ENCODE data around the gene PSMB10. TPM values are rescaled to one million over a fixed set of nuclear protein-coding genes. Genes with fewer than 3 reads are reported as not detected.

Gene PSMB10
- total RNA-seq, 1 donor from 2014 or later: 16.3 TPM

DNA sequence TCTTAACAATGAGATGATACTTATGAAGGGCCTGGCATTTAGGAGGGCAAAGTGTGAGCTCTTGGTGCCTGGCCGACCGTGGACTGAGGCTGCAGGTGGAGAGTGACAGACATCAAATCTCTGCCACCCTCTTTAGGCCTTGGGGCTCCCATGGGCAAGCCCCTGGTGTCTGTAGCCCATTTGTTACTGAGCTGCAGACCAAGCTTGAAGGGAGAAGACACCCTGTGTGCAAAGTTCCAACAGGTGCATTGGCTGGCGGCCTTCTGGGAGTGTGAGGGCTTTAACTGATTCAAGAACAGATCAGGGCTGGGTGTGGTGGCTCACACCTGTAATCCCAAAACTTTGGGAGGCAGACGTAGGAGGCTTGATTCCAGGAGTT is 4.2 kb downstream of the PSMB10 start:
- FAIRE-seq (no peak), DNase-seq (ENCODE audit: low read depth) (no peak)
- peaks cover 10% of the 10 kb centered on the region for H3K36me3 ChIP-seq (ENCODE audit: control insufficient read depth, insufficient read depth, low read length)
- no peaks in the 10 kb centered on the region for H3K27me3 ChIP-seq (ENCODE audit: control insufficient read depth, insufficient read depth, low read length)
- H3K4me3 ChIP-seq (ENCODE audit: low read depth, low read length): no peak overlapping the region
- TF ChIP-seq CTCF (IDR thresholded peaks at IDR 0.05; ENCODE audit: insufficient read depth, low read length, severe bottlenecking): no peak

DNA sequence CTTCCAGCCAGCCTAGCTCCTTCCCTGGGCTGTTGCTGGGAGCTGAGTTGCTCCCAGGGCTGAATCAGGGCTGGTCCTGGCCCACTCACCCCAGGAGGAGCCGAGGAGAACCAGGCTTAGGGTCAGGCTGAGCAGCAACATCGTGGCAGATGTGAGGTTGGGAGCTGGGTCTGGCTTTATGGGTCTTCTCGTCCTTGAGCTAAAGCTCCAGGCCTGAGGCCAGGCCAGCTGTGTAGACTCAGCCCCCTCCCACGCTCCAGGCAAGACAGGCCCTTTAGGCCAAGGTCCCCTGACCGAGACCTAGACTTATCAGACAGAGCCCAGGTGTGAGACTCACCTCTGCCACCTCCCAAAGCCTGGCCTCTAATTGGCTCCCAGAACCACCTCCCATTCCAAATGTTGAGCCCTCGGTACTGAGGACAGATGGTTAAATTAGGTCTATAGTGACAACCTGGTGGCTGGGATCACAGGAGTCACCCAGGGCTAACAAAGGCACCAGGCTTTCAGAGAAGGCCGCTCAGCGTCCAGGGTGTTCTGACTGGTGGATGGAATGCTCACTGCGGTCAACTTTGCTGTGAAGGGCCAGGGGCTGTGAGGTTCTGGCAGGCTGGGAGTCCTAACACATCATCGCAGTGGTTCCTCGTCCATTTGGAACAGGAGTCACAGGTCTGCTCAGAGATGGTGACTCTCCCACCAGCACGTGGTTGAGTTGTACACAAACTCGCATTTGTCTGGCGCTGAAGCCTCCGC is 4.8 kb downstream of the PSMB10 start, which contains the start of gene CTRL:
Gene CTRL (minus strand): TSS at position 151 of the 750 bp plus-strand sequence. CDS start 10 bp downstream, at position 141.
- peaks cover 13% of the 10 kb centered on the region for H3K36me3 ChIP-seq (ENCODE audit: control insufficient read depth, insufficient read depth, low read length)
- H3K4me3 ChIP-seq (ENCODE audit: low read depth, low read length): no peak within 1 kb of the TSS
- no peaks in the 10 kb centered on the region for H3K27me3 ChIP-seq (ENCODE audit: control insufficient read depth, insufficient read depth, low read length)
- TF ChIP-seq CTCF (IDR thresholded peaks at IDR 0.05; ENCODE audit: insufficient read depth, low read length, severe bottlenecking): no peak
- no peak for FAIRE-seq
- no peak for DNase-seq (ENCODE audit: low read depth)

- H3K4me3 ChIP-seq (ENCODE audit: low read depth, low read length): no peak overlapping the region
- no peak for TF ChIP-seq CTCF (IDR thresholded peaks at IDR 0.05; ENCODE audit: insufficient read depth, low read length, severe bottlenecking)
- no peaks in the 10 kb centered on the region for H3K27me3 ChIP-seq (ENCODE audit: control insufficient read depth, insufficient read depth, low read length)
- DNase-seq (ENCODE audit: low read depth) (no peak), FAIRE-seq (no peak)
- H3K36me3 ChIP-seq (ENCODE audit: control insufficient read depth, insufficient read depth, low read length): peaks cover 13% of the 10 kb centered on the region
Measured at GRCh38 chr16:67930678-67931211, 5.9 kb downstream of the PSMB10 start.

DNA sequence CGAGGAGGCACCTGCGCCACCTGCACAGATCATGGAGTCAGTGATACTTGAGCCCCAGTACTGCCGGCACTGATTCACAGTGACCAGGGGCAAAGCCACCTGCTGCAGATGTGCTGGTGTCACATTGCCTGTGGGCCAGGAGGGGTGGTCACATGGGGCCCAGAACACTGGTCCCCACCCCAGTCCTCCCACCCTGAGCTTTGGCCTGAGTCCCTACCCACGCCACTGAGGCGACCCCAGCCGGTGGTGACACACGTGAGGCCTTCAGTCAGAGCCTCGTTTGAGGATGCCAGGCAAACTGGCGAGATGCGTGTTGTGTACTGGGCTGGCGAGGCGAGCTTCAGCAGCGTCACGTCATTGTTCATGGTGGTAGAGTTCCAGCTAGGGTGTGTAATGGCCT is 6.5 kb downstream of the PSMB10 start:
- TF ChIP-seq CTCF (IDR thresholded peaks at IDR 0.05; ENCODE audit: insufficient read depth, low read length, severe bottlenecking): no peak
- DNase-seq (ENCODE audit: low read depth) (no peak), FAIRE-seq (no peak)
- Histone ChIP-seq H3K36me3 (ENCODE audit: control insufficient read depth, insufficient read depth, low read length) (peaks cover 13% of the 10 kb centered on the region), H3K27me3 (ENCODE audit: control insufficient read depth, insufficient read depth, low read length) (no peaks in the 10 kb centered on the region), H3K4me3 (ENCODE audit: low read depth, low read length) (no peak overlapping the region)

DNA sequence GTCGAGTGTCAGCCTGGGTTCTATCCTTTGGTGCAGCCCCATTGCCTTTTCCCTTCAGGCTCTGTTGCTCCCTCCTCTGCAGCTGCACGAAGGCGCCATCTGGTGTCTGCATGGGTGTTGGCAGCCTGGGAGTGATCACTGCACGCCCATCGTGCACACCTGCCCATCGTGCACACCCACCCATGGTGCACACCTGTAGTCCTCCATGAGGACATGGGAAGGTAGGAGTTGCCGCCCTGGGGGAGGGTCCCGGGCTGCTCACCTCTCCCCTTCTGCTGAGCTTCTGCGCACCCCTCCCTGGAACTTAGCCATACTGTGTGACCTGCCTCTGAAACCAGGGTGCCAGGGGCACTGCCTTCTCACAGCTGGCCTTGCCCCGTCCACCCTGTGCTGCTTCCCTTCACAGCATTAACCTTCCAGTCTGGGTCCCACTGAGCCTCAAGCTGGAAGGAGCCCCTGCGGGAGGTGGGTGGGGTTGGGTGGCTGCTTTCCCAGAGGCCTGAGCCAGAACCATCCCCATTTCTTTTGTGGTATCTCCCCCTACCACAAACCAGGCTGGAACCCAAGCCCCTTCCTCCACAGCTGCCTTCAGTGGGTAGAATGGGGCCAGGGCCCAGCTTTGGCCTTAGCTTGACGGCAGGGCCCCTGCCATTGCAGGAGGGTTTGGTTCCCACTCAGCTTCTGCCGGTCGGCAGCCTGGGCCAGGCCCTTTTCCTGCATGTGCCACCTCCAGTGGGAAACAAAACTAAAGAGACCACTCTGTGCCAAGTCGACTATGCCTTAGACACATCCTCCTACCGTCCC is 7.9 kb downstream of the PSMB10 start:
- no peak overlapping the region for H3K4me3 ChIP-seq (ENCODE audit: low read depth, low read length)
- H3K27me3 ChIP-seq (ENCODE audit: control insufficient read depth, insufficient read depth, low read length): no peaks in the 10 kb centered on the region
- FAIRE-seq (peak; percentile 52), DNase-seq (ENCODE audit: low read depth) (peak; percentile 42)
- peak; percentile 95 for TF ChIP-seq CTCF (IDR thresholded peaks at IDR 0.05; ENCODE audit: insufficient read depth, low read length, severe bottlenecking)
- H3K36me3 ChIP-seq (ENCODE audit: control insufficient read depth, insufficient read depth, low read length): peaks cover 12% of the 10 kb centered on the region
